GM21786 (cell line): Measurements from ENCODE around the gene RNF31.

Experiments
- ATAC-seq: cut with Tn5 transposase; IDR thresholded peaks from one replicate; pipeline ENCODE4 v1.9.1; 2021; ENCODE audit not compliant: unreplicated experiment

Gene RNF31

GRCh38 chr14:24116128-24116814 lies 31.0 kb upstream of the RNF31 start:
- ATAC-seq: no peak

GRCh38 chr14:24117179-24117578 lies 30.1 kb upstream of the RNF31 start:
- no peak for ATAC-seq

GRCh38 chr14:24119691-24120090 lies 27.6 kb upstream of the RNF31 start:
- ATAC-seq: no peak

- ATAC-seq: no peak
Observed at GRCh38 chr14:24121210-24121609, 26.1 kb upstream of the RNF31 start.

- ATAC-seq: no peak
Observed at GRCh38 chr14:24122416-24122815, 24.9 kb upstream of the RNF31 start.

- ATAC-seq: no peak
Observed at GRCh38 chr14:24122898-24123297, 24.4 kb upstream of the RNF31 start.

- peak; percentile 66 for ATAC-seq
Observed at GRCh38 chr14:24123424-24124417, 23.6 kb upstream of the RNF31 start.

- ATAC-seq: no peak
Observed at GRCh38 chr14:24126939-24127338, 20.4 kb upstream of the RNF31 start.

GRCh38 chr14:24127673-24128072 lies 19.6 kb upstream of the RNF31 start:
- ATAC-seq: no peak

GRCh38 chr14:24129410-24129998 lies 17.8 kb upstream of the RNF31 start:
- ATAC-seq: no peak

GRCh38 chr14:24130380-24130716 lies 16.9 kb upstream of the RNF31 start, which contains the start of gene FITM1:
FITM1 (plus strand) TSS chr14:24130659; CDS start chr14:24131564, 905 bp downstream.
- ATAC-seq: no peak

GRCh38 chr14:24130717-24131548 lies 16.4 kb upstream of the RNF31 start:
- no peak for ATAC-seq

GRCh38 chr14:24131549-24131966 lies 15.7 kb upstream of the RNF31 start:
- ATAC-seq: no peak

- ATAC-seq: no peak
Observed at GRCh38 chr14:24132061-24132685, 15.1 kb upstream of the RNF31 start.

GRCh38 chr14:24132976-24133375 lies 14.3 kb upstream of the RNF31 start:
- no peak for ATAC-seq

- no peak for ATAC-seq
Observed at GRCh38 chr14:24133735-24134134, 13.6 kb upstream of the RNF31 start.

GRCh38 chr14:24135584-24135833 lies 11.8 kb upstream of the RNF31 start:
- ATAC-seq: no peak

- ATAC-seq: peak; percentile 79
Observed at GRCh38 chr14:24135834-24136683, 11.2 kb upstream of the RNF31 start, which contains the start of gene PSME1. PSME1 (plus strand) TSS chr14:24136194; CDS start chr14:24136263, 69 bp downstream.

- no peak for ATAC-seq
Observed at GRCh38 chr14:24136684-24137528, 10.4 kb upstream of the RNF31 start.
